GM23338 (cell line): Measurements from ENCODE around the gene TIMM21. TPM values are rescaled to one million over a fixed set of nuclear protein-coding genes. Genes with fewer than 3 reads are reported as not detected.

Experiments
- ATAC-seq: fragments of 200-7000 bp; cut with Tn5 transposase; 3 replicates; pipeline ENCODE4 v1.9.1; 2020
- DNase-seq: peaks from one replicate; pipeline ENCODE4 v3.0.0-alpha.2; 2015; ENCODE audit warnings: low spot score
- H2AFZ ChIP-seq: fragments of 200-600 bp; sonication (generic); 2 replicates; pipeline ENCODE4 v1.8.0; 2016; ENCODE audit warnings: antibody characterized with exemption, mild to moderate bottlenecking, moderate library complexity
- H3F3A ChIP-seq: fragments of 200-600 bp; sonication (generic); replicated peaks from 2 replicates; pipeline ENCODE4 v1.8.0; 2017; ENCODE audit warnings: antibody characterized with exemption, mixed run types, low read depth
- H3K27ac ChIP-seq: fragments of 200-600 bp; sonication (generic); 2 replicates; pipeline ENCODE4 v1.6.1; 2016; ENCODE audit warnings: low read depth
- H3K27me3 ChIP-seq: fragments of 200-600 bp; sonication (generic); 2 replicates; pipeline ENCODE4 v1.8.0; 2016; ENCODE audit warnings: mild to moderate bottlenecking, mixed run types, moderate library complexity; ENCODE audit not compliant: insufficient read depth
- H3K36me3 ChIP-seq: fragments of 200-600 bp; sonication (generic); 2 replicates; pipeline ENCODE4 v1.8.0; 2016; ENCODE audit warnings: mild to moderate bottlenecking; ENCODE audit not compliant: insufficient read depth
- H3K4me1 ChIP-seq: fragments of 200-600 bp; sonication (generic); 2 replicates; pipeline ENCODE4 v1.8.0; 2016; ENCODE audit warnings: mild to moderate bottlenecking, moderate library complexity; ENCODE audit not compliant: insufficient read depth
- H3K4me2 ChIP-seq: fragments of 200-600 bp; sonication (generic); 2 replicates; pipeline ENCODE4 v1.7.1; 2017; ENCODE audit warnings: mixed run types
- H3K4me3 ChIP-seq: fragments of 200-600 bp; sonication (generic); 2 replicates; pipeline ENCODE4 v1.6.1; 2016; ENCODE audit warnings: mixed run types
- H3K79me2 ChIP-seq: fragments of 200-600 bp; sonication (generic); replicated peaks from 2 replicates; pipeline ENCODE4 v1.8.0; 2017; ENCODE audit warnings: mild to moderate bottlenecking; ENCODE audit not compliant: insufficient read depth
- H3K9me2 ChIP-seq: fragments of 200-600 bp; sonication (generic); 2 replicates; pipeline ENCODE4 v1.8.0; 2017; ENCODE audit not compliant: insufficient read depth
- H4K20me1 ChIP-seq: fragments of 200-600 bp; sonication (generic); replicated peaks from 2 replicates; pipeline ENCODE4 v1.8.0; 2017; ENCODE audit warnings: mild to moderate bottlenecking; ENCODE audit not compliant: insufficient read depth
- H3K27ac Mint-ChIP-seq: 2 replicates; pipeline ENCODE4 v1.8.0; 2020; ENCODE audit warnings: inconsistent platforms, mild to moderate bottlenecking, moderate library complexity, mixed read lengths
- H3K27me3 Mint-ChIP-seq: 3 replicates; pipeline ENCODE4 v1.8.0; 2022; ENCODE audit warnings: low read depth, mild to moderate bottlenecking, moderate library complexity, mixed read lengths, inconsistent platforms; ENCODE audit not compliant: insufficient read depth, poor library complexity
- H3K36me3 Mint-ChIP-seq: 3 replicates; pipeline ENCODE4 v1.8.0; 2021; ENCODE audit warnings: low read depth, mild to moderate bottlenecking, inconsistent platforms, moderate library complexity, mixed read lengths
- H3K4me1 Mint-ChIP-seq: 3 replicates; pipeline ENCODE4 v1.8.0; 2020; ENCODE audit warnings: mild to moderate bottlenecking, inconsistent platforms, mixed read lengths
- H3K4me3 Mint-ChIP-seq: 3 replicates; pipeline ENCODE4 v1.8.0; 2021; ENCODE audit warnings: moderate library complexity, mild to moderate bottlenecking, inconsistent platforms, mixed read lengths
- H3K9me3 Mint-ChIP-seq: 3 replicates; pipeline ENCODE4 v1.8.0; 2020; ENCODE audit warnings: moderate library complexity, mild to moderate bottlenecking, inconsistent platforms, mixed read lengths
- CREB1 ChIP-seq: fragments of 250-450 bp; sonication (Bioruptor Pico); IDR thresholded peaks from 2 replicates; pipeline ENCODE4 v1.5.0; 2020; ENCODE audit warnings: low read depth, mild to moderate bottlenecking, moderate library complexity
- EZH2phosphoT487 ChIP-seq: fragments of 200-600 bp; sonication (generic); IDR thresholded peaks from one replicate; pipeline ENCODE4 v1.8.1; 2018; ENCODE audit warnings: antibody characterized with exemption; ENCODE audit not compliant: unreplicated experiment
- NANOG ChIP-seq: IDR thresholded peaks from 2 replicates; pipeline ENCODE4 v1.6.1; 2016; ENCODE audit warnings: antibody characterized with exemption, borderline replicate concordance
- ZNF114 ChIP-seq: fragments of 250-450 bp; sonication (Bioruptor Pico); IDR thresholded peaks from 2 replicates; pipeline ENCODE4 v1.5.0; 2020; ENCODE audit warnings: mild to moderate bottlenecking, moderate library complexity
- polyA plus RNA-seq: library from polyadenylated mRNA; unstranded; fragments of >200 nt; fragmentation: Nextera tagmentation; extraction: Ambion mirVana; gene quantifications from 2 replicates; pipeline ENCODE4 v1.2.1, GENCODE V29; 2016
- total RNA-seq: library from RNA; depleted of rRNA; stranded (reverse); fragments of >200 nt; shearing (Covaris generic); gene quantifications from 2 replicates; pipeline ENCODE4 v1.2.3, GENCODE V29; 2014
- TF ChIP-seq, protein P1 (sequence below): fragments of 250-450 bp; sonication (Bioruptor Pico); IDR thresholded peaks from 2 replicates; pipeline ENCODE4 v1.5.0; 2020; ENCODE audit warnings: mild to moderate bottlenecking, moderate library complexity
- TF ChIP-seq, protein P2 (sequence below): IDR thresholded peaks from 2 replicates; pipeline ENCODE4 v1.6.1; 2016; ENCODE audit warnings: antibody characterized with exemption

The TIMM21 gene
- total and polyA plus RNA-seq, 2 experiments from 2014 or later = 49.2 to 97.6 TPM

DNA sequence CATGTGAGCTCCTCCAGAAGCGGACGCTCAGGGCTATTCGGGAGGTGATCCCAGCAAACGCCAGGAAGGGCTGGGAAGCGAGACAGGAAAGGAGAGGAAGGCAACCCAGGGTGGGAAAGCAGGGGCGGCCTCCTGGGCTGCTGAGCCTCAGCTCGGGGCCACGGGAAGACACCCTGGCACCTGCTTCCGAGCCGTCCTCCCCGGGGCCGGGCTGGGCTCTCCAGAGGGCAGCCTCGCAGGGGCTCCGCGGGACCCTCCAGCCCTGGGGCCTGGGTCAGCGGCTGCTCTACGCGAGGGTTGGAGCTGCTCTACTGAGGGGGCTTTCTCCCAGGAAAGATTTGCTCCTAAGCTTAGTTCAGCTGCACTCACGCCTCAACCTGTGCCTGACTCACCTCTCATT lies 34.0 kb downstream of the TIMM21 start (continued):
- TF ChIP-seq, protein P1, sequence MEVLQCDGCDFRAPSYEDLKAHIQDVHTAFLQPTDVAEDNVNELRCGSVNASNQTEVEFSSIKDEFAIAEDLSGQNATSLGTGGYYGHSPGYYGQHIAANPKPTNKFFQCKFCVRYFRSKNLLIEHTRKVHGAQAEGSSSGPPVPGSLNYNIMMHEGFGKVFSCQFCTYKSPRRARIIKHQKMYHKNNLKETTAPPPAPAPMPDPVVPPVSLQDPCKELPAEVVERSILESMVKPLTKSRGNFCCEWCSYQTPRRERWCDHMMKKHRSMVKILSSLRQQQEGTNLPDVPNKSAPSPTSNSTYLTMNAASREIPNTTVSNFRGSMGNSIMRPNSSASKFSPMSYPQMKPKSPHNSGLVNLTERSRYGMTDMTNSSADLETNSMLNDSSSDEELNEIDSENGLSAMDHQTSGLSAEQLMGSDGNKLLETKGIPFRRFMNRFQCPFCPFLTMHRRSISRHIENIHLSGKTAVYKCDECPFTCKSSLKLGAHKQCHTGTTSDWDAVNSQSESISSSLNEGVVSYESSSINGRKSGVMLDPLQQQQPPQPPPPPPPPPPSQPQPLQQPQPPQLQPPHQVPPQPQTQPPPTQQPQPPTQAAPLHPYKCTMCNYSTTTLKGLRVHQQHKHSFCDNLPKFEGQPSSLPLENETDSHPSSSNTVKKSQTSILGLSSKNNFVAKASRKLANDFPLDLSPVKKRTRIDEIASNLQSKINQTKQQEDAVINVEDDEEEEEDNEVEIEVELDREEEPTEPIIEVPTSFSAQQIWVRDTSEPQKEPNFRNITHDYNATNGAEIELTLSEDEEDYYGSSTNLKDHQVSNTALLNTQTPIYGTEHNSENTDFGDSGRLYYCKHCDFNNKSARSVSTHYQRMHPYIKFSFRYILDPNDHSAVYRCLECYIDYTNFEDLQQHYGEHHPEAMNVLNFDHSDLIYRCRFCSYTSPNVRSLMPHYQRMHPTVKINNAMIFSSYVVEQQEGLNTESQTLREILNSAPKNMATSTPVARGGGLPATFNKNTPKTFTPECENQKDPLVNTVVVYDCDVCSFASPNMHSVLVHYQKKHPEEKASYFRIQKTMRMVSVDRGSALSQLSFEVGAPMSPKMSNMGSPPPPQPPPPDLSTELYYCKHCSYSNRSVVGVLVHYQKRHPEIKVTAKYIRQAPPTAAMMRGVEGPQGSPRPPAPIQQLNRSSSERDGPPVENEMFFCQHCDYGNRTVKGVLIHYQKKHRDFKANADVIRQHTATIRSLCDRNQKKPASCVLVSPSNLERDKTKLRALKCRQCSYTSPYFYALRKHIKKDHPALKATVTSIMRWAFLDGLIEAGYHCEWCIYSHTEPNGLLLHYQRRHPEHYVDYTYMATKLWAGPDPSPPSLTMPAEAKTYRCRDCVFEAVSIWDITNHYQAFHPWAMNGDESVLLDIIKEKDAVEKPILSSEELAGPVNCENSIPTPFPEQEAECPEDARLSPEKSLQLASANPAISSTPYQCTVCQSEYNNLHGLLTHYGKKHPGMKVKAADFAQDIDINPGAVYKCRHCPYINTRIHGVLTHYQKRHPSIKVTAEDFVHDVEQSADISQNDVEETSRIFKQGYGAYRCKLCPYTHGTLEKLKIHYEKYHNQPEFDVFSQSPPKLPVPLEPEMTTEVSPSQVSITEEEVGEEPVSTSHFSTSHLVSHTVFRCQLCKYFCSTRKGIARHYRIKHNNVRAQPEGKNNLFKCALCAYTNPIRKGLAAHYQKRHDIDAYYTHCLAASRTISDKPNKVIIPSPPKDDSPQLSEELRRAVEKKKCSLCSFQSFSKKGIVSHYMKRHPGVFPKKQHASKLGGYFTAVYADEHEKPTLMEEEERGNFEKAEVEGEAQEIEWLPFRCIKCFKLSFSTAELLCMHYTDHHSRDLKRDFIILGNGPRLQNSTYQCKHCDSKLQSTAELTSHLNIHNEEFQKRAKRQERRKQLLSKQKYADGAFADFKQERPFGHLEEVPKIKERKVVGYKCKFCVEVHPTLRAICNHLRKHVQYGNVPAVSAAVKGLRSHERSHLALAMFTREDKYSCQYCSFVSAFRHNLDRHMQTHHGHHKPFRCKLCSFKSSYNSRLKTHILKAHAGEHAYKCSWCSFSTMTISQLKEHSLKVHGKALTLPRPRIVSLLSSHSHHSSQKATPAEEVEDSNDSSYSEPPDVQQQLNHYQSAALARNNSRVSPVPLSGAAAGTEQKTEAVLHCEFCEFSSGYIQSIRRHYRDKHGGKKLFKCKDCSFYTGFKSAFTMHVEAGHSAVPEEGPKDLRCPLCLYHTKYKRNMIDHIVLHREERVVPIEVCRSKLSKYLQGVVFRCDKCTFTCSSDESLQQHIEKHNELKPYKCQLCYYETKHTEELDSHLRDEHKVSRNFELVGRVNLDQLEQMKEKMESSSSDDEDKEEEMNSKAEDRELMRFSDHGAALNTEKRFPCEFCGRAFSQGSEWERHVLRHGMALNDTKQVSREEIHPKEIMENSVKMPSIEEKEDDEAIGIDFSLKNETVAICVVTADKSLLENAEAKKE = no peak
- TF ChIP-seq, protein P2, sequence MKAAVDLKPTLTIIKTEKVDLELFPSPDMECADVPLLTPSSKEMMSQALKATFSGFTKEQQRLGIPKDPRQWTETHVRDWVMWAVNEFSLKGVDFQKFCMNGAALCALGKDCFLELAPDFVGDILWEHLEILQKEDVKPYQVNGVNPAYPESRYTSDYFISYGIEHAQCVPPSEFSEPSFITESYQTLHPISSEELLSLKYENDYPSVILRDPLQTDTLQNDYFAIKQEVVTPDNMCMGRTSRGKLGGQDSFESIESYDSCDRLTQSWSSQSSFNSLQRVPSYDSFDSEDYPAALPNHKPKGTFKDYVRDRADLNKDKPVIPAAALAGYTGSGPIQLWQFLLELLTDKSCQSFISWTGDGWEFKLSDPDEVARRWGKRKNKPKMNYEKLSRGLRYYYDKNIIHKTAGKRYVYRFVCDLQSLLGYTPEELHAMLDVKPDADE = no peak

DNA sequence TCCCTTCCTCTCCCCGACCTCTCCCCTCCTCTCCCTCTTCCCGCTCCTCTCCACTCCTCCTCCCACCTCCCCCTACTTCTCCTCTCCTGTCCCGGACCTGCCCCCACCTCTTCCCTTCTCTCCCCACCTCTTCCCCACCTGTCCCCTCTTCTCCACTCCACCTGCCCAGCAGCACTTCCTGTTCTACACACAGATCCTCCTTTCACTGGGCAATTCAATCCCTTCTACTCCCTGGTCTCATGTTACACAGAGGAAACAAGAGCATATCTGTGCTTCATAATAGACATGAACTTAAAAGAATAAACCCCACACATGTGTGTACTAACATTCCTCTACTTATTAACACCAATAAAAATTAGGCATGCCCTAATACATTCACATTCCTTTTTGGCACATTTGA lies 34.8 kb downstream of the TIMM21 start:
- no peaks in the 10 kb centered on the region for H4K20me1 ChIP-seq
- Mint-ChIP-seq H3K27me3 (peaks cover 6% of the 10 kb centered on the region), H3K9me3 (no peaks in the 10 kb centered on the region; the same call in 2 of the 3 replicates), H3K36me3 (no peaks in the 10 kb centered on the region), H3K4me1 (peaks cover 18% of the 10 kb centered on the region), H3K27ac (no peak overlapping the region), H3K4me3 (no peak overlapping the region)
- 0 out of 2 replicates have a peak overlapping the region, but pooled peaks have one; percentile 31 for H3K4me2 ChIP-seq
- TF ChIP-seq, protein P2 = no peak
- TF ChIP-seq CREB1 (no peak), EZH2phosphoT487 (no peak), ZNF114 (CRISPR knock-in tag) (no peak), NANOG (no peak)
- no peaks in the 10 kb centered on the region for H3K36me3 ChIP-seq
- DNase-seq (peak; percentile 10), ATAC-seq (no peak; the same call in 2 of the 3 replicates)
- H3F3A ChIP-seq = no peaks in the 10 kb centered on the region
- H3K27me3 ChIP-seq = no peaks in the 10 kb centered on the region
- no peaks in the 10 kb centered on the region for H3K9me2 ChIP-seq
- no peak overlapping the region for H2AFZ ChIP-seq
- no peaks in the 10 kb centered on the region for H3K79me2 ChIP-seq
- no peak overlapping the region for H3K4me3 ChIP-seq
- H3K27ac ChIP-seq = no peak overlapping the region; the same call in 1 of the 2 replicates
- peaks cover 26% of the 10 kb centered on the region for H3K4me1 ChIP-seq
